Muscle layer of duodenum (tissue), 2 donors: ENCODE data around the gene MAP1A.
A peak's percentile ranks its signal among the peaks of the same experiment; 100 is the strongest.

Source experiments
- H3K27ac ChIP-seq: one replicate; pipeline ENCODE4 v1.7.0; 2013; ENCODE audit warnings: mild to moderate bottlenecking, low read length
- H3K27me3 ChIP-seq: one replicate; pipeline ENCODE4 v1.7.0; 2013; ENCODE audit warnings: low read depth, mild to moderate bottlenecking, control low read depth, low read length
- H3K36me3 ChIP-seq, 2 donors: one replicate each; pipeline ENCODE4 v1.7.0; 2013; ENCODE audit warnings: low read length in 2 of 2, control low read depth in 1 of 2, mild to moderate bottlenecking in 1 of 2; ENCODE audit not compliant: insufficient read depth in 2 of 2, control insufficient read depth in 1 of 2
- H3K4me1 ChIP-seq, 2 donors: one replicate each; pipeline ENCODE4 v1.7.0; 2013; ENCODE audit warnings: low read length in 2 of 2, mild to moderate bottlenecking in 2 of 2, control low read depth in 1 of 2, moderate library complexity in 1 of 2; ENCODE audit not compliant: insufficient read depth in 2 of 2, control insufficient read depth in 1 of 2
- H3K4me3 ChIP-seq, 2 donors: one replicate each; pipeline ENCODE4 v1.7.0; 2013; ENCODE audit warnings: low read length in 2 of 2, low read depth in 1 of 2, mild to moderate bottlenecking in 1 of 2
- H3K9me3 ChIP-seq, 2 donors: one replicate each; pipeline ENCODE4 v1.7.0; 2013; ENCODE audit warnings: low read length in 2 of 2, control low read depth in 1 of 2, mild to moderate bottlenecking in 1 of 2; ENCODE audit not compliant: control insufficient read depth in 1 of 2
- donor health status: healthy.

Gene MAP1A

DNA sequence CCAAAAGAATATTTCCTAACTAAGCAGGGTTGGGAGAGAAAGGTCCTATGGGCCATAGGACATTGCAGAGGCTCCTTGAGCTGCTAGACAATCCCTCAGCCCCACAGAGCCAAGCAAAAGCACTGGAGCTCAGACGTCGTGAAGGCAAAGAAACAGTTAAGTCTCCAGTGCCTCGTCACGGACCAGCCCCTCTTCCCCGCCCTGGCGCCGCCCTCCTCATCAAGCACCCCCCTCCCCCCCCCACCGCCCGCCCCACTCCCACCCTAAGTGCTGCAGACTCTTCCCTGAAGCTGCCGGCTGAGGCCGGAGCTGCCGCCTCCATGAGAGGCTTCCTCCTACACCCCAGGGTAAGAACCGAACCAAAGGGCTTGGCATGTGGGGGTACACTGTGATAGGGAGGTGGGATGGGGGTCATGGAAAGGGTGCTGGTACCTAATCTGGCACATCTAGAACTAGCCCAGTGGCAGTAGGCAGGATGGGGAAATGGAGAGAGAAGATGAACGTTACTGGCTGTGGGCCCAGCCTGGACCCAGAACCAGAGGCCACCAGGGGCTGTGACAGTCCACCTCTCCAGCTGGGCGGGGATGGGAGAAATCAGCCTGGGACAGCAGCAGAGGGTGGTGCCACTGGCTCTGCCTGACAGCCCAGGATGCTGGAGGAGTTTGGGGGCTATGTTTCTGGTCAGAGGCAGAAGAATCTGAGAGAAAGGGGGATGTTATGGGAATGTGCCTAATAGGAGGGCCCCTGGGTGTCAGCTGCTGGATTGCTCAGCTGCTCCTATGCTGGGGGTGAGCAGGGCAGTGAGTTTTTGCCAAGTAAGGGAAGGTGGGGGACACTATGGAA lies at the start of gene MAP1A:
TSS of gene MAP1A (plus strand) at position 255 of the 843 bp plus-strand sequence. CDS start 3,866 bp downstream, outside the sequence.
- Histone ChIP-seq H3K9me3 (no peaks in the 10 kb centered on the region), H3K27ac (peak within 1 kb of the TSS; percentile 76), H3K27me3 (no peaks in the 10 kb centered on the region), H3K4me3 (peak within 1 kb of the TSS; percentile 80 to 83), H3K36me3 (peaks cover 7 to 21% of the 10 kb centered on the region in 2 donors), H3K4me1 (peaks cover 9 to 33% of the 10 kb centered on the region in 2 donors)

DNA sequence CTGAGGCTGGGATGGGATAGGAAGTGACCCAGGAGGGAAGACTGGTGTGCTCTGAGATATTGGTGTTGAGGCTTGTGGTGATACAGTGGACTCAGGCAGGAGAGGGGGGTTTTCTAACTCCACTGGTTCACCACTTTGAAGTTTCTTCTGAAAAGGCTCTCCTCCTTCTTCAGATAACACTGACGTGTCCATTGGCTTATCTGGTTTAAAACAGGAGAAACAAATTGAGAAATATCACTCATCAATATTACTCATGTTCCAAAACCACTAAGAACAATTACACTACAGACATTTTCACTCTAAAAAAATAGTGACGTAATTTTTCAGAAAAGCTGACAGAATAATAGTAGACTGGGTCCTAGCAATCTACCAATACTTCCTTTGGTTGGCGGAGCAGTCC lies 47.5 kb upstream of the MAP1A start:
- Histone ChIP-seq H3K36me3 (peaks cover 32 to 76% of the 10 kb centered on the region in 2 donors), H3K4me3 (no peak overlapping the region), H3K27me3 (no peaks in the 10 kb centered on the region), H3K4me1 (no peaks in the 10 kb centered on the region), H3K27ac (no peak overlapping the region), H3K9me3 (no peaks in the 10 kb centered on the region)

GRCh38 chr15:43471975-43472374 lies 45.4 kb upstream of the MAP1A start:
- Histone ChIP-seq H3K4me3 (no peak overlapping the region), H3K9me3 (no peaks in the 10 kb centered on the region), H3K27me3 (no peaks in the 10 kb centered on the region), H3K36me3 (peaks cover 46 to 73% of the 10 kb centered on the region in 2 donors), H3K27ac (no peak overlapping the region), H3K4me1 (no peaks in the 10 kb centered on the region)

DNA sequence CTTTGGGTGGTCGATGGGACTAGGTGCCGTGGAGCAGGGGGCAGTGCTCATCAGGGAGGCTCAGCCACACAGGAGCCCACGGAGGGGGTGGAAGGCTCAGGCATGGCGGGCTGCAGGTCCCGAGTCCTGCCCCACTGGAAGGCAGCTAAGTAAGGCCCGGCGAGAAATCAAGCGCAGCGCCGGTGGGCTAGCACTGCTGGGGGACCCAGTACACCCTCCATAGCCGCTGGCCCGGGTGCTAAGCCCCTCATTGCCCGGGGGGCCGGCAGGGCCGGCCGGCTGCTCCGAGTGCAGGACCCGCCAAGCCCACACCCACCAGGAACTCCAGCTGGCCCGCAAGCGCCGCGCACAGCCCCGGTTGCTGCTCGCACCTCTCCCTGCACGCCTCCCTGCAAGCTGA lies 43.5 kb upstream of the MAP1A start:
- Histone ChIP-seq H3K4me1 (no peaks in the 10 kb centered on the region), H3K36me3 (peaks cover 56 to 79% of the 10 kb centered on the region in 2 donors), H3K9me3 (no peaks in the 10 kb centered on the region), H3K4me3 (no peak overlapping the region), H3K27me3 (no peaks in the 10 kb centered on the region), H3K27ac (no peak overlapping the region)

GRCh38 chr15:43483297-43484128 lies 33.9 kb upstream of the MAP1A start:
- no peaks in the 10 kb centered on the region for H3K4me1 ChIP-seq
- H3K4me3 ChIP-seq: no peak overlapping the region
- no peaks in the 10 kb centered on the region for H3K9me3 ChIP-seq
- peaks cover 13 to 29% of the 10 kb centered on the region in 2 donors for H3K36me3 ChIP-seq
- H3K27ac ChIP-seq: no peak overlapping the region
- no peaks in the 10 kb centered on the region for H3K27me3 ChIP-seq

- Histone ChIP-seq H3K27me3 (no peaks in the 10 kb centered on the region), H3K9me3 (no peaks in the 10 kb centered on the region), H3K4me3 (no peak overlapping the region), H3K27ac (no peak overlapping the region), H3K4me1 (peaks cover 0 to 5% of the 10 kb centered on the region in 2 donors), H3K36me3 (peaks cover 5 to 26% of the 10 kb centered on the region in 2 donors)
Observed at GRCh38 chr15:43484455-43484854, 33.0 kb upstream of the MAP1A start.

GRCh38 chr15:43487271-43487895 lies 30.0 kb upstream of the MAP1A start:
- peaks cover 0 to 15% of the 10 kb centered on the region in 2 donors for H3K4me1 ChIP-seq
- no peaks in the 10 kb centered on the region for H3K27me3 ChIP-seq
- no peak overlapping the region for H3K27ac ChIP-seq
- H3K4me3 ChIP-seq: no peak overlapping the region
- no peaks in the 10 kb centered on the region for H3K9me3 ChIP-seq
- peaks cover 0 to 20% of the 10 kb centered on the region in 2 donors for H3K36me3 ChIP-seq

GRCh38 chr15:43488790-43489189 lies 28.6 kb upstream of the MAP1A start:
- Histone ChIP-seq H3K27ac (no peak overlapping the region), H3K27me3 (no peaks in the 10 kb centered on the region), H3K4me3 (no peak overlapping the region), H3K9me3 (no peaks in the 10 kb centered on the region), H3K4me1 (peaks cover 0 to 18% of the 10 kb centered on the region in 2 donors), H3K36me3 (peaks cover 0 to 20% of the 10 kb centered on the region in 2 donors)

DNA sequence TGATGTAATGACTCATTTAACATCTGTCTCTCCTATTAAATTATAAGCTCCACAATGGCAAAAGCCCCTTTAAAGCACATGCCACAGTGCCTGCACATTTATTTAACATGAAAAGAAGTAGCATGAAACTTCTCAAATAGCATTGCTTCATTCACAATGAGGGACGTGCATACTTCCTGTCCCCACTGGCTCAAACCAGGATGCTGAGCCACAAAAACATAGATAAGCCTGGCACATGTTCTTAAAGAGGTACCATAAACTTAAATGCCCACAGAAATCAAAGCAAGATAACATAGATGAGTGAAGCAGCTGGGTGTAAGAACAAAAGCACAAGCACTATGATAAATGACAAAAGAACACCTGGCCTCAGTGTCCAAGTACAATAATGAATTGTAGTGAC lies 28.2 kb upstream of the MAP1A start:
- Histone ChIP-seq H3K36me3 (peaks cover 0 to 20% of the 10 kb centered on the region in 2 donors), H3K4me3 (no peak overlapping the region), H3K27ac (no peak overlapping the region)

DNA sequence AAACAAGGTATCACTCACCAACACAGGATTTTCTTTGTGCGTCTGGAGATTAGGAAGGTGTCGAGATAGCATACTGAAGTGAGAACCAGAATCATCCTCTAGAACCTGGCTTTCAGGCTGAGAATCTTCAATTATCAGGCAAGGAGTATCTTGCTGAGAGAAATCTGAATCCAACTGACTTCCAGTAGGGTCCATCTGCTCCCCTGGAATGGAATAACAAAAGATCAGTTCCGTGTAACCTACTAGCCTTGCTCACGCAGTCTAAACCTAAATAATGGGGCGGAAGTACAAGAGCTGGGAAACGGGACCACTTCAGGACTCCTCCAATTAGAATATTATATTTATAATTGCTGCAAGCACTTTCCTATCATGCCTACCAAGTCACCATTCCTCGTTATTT lies 25.1 kb upstream of the MAP1A start:
- Histone ChIP-seq H3K36me3 (peaks cover 0 to 16% of the 10 kb centered on the region in 2 donors), H3K4me1 (peaks cover 0 to 18% of the 10 kb centered on the region in 2 donors), H3K27me3 (no peaks in the 10 kb centered on the region), H3K4me3 (peak overlapping the region; percentile 82 to 89), H3K9me3 (no peaks in the 10 kb centered on the region), H3K27ac (peak overlapping the region; percentile 87)

More for the DNA sequence above, 28.2 kb upstream of the MAP1A start:
- Histone ChIP-seq H3K4me1 (peaks cover 0 to 18% of the 10 kb centered on the region in 2 donors), H3K27me3 (no peaks in the 10 kb centered on the region), H3K9me3 (no peaks in the 10 kb centered on the region)
